ENCODE results near the gene PTX3.

PTX3 gene

GRCh38 chr3:157472648-157473047 lies 36.0 kb downstream of the PTX3 start:
- CTCF ChIA-PET: no interaction called here
- H3K27ac Mint-ChIP-seq: no peak overlapping the region
- no peak overlapping the region for H3K4me3 Mint-ChIP-seq
- no peaks in the 10 kb centered on the region for H3K4me1 Mint-ChIP-seq
- H3K9me3 Mint-ChIP-seq: no peaks in the 10 kb centered on the region
- H3K36me3 Mint-ChIP-seq: no peaks in the 10 kb centered on the region
- DNase-seq: no peak
- H3K27me3 Mint-ChIP-seq: no peaks in the 10 kb centered on the region

DNA sequence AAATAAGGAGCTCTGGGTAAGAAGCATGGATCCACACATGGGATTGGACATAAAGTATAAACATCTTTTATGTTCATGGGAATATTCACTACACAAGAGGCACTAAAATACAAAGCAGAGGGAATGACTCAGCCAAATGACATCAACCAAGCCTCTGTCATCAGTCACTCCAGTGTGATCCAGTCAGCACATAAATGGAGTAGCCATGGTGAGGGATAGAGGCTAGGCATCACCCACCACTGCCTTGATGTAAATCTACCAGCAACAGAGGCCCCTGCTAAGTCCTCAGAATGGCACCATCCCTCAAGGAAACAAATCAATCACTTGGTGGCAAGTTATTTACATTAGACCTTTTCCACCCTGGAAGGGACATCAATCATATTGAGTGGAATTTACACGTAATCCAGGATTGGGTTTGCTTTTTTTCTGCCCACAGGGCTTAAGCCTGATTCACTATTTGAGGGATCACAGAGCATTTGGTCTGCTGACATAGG lies 39.3 kb downstream of the PTX3 start:
- no peak for DNase-seq
- H3K4me1 Mint-ChIP-seq: no peaks in the 10 kb centered on the region

GRCh38 chr3:157477441-157477840 lies 40.8 kb downstream of the PTX3 start:
- H3K36me3 Mint-ChIP-seq: no peaks in the 10 kb centered on the region
- CTCF ChIA-PET: no interaction called here
- H3K27me3 Mint-ChIP-seq: peaks cover 7% of the 10 kb centered on the region
- DNase-seq: no peak
- H3K9me3 Mint-ChIP-seq: no peaks in the 10 kb centered on the region
- H3K27ac Mint-ChIP-seq: no peak overlapping the region
- no peaks in the 10 kb centered on the region for H3K4me1 Mint-ChIP-seq
- no peak overlapping the region for H3K4me3 Mint-ChIP-seq

More for the DNA sequence above, 39.3 kb downstream of the PTX3 start:
- Mint-ChIP-seq H3K9me3 (no peaks in the 10 kb centered on the region), H3K4me3 (no peak overlapping the region), H3K36me3 (no peaks in the 10 kb centered on the region), H3K27me3 (peaks cover 4% of the 10 kb centered on the region), H3K27ac (no peak overlapping the region)
- CTCF ChIA-PET: no interaction called here

DNA sequence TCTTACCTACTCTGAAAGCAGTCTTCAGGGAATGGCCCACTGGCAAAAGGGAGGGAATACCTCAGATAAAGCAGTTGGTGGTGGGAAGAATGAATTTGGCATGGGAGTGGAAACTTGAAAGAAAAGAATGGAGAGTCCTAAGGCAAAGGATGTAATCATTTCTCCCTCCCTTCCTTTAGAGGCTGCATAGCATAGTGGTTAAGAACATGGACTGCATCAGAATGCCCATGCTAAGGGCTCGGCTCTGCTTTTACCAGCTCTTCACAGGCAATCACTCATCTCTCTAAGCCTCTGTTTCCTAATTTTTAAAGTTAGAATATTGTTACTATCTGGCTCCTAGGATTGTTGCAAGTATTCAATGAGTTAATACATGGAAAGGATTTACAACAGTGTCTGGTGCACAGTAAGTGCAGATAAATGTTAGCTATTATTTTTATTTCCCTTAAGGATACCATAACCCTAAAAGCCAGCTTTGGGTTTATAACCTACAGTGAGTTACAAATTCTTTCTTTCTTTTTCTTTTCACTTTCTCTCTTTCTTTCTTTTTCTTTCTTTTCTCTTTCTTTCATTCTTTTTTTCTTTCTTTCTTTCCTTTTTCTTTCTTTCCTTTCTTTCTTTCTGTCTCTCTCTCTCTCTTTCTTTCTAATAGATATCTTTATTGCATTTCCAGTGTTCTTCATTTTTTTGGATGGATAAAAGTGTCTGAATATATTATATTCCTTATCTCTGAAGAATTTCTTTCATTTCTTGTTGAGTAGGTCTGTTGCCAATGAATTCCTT lies 43.0 kb downstream of the PTX3 start:
- Mint-ChIP-seq H3K27ac (no peak overlapping the region), H3K36me3 (no peaks in the 10 kb centered on the region), H3K4me1 (no peaks in the 10 kb centered on the region), H3K4me3 (no peak overlapping the region), H3K27me3 (peaks cover 7% of the 10 kb centered on the region), H3K9me3 (no peaks in the 10 kb centered on the region)
- DNase-seq: no peak
- CTCF ChIA-PET: no interaction called here

DNA sequence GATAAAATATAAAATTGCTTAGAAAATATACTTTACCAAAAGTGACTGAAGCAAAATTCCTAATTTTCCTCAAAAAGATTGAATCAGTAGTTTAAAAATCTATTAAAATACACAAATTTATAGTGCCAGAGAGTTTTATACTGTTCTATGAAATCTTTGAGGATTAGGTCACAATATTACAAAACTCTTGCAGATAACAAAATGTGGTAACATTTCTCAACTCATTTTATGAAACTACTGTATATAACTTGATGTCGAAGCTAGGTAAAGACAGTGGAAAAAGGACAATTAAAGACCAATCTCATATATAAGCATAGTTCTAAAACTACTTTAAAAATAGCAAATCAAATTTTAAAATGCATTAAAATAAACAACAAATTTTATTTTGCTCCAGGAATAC lies 50.7 kb downstream of the PTX3 start:
- H3K4me1 Mint-ChIP-seq: no peaks in the 10 kb centered on the region

GRCh38 chr3:157488144-157488543 lies 51.5 kb downstream of the PTX3 start:
- Mint-ChIP-seq H3K27me3 (peaks cover 14% of the 10 kb centered on the region), H3K4me1 (no peaks in the 10 kb centered on the region), H3K9me3 (no peaks in the 10 kb centered on the region), H3K27ac (no peak overlapping the region), H3K4me3 (no peak overlapping the region), H3K36me3 (no peaks in the 10 kb centered on the region)
- no peak for DNase-seq
- CTCF ChIA-PET: no interaction called here

More for the DNA sequence above, 50.7 kb downstream of the PTX3 start:
- peaks cover 14% of the 10 kb centered on the region for H3K27me3 Mint-ChIP-seq
- no peak for DNase-seq
- H3K36me3 Mint-ChIP-seq: no peaks in the 10 kb centered on the region
- CTCF ChIA-PET: no interaction called here
- no peak overlapping the region for H3K27ac Mint-ChIP-seq
- H3K4me3 Mint-ChIP-seq: no peak overlapping the region
- H3K9me3 Mint-ChIP-seq: no peaks in the 10 kb centered on the region

DNA sequence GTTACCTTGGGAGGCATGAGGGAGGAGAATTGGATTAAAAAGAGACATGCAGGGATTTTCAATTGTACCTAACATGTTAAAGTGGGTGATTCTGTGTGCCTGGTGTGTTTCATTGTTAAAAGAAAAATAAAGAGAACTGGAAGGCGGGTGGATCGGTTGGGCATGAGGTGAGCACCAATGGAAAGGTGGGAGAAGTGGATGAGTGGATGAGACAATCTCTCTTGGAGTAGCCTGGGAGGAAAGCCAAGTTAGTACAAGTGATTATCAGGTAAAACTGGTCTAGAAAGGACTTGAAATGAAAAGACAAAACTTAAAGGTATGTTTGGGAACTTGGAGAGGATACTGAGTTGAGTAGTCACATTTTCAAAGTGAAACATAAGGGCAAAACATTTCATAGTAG lies 54.5 kb downstream of the PTX3 start:
- CTCF ChIA-PET: no interaction called here

More for the DNA sequence above, 54.5 kb downstream of the PTX3 start:
- no peak for DNase-seq
- H3K9me3 Mint-ChIP-seq: no peaks in the 10 kb centered on the region
- no peaks in the 10 kb centered on the region for H3K36me3 Mint-ChIP-seq
- peaks cover 20% of the 10 kb centered on the region for H3K27me3 Mint-ChIP-seq
- H3K27ac Mint-ChIP-seq: no peak overlapping the region
- H3K4me3 Mint-ChIP-seq: no peak overlapping the region
- H3K4me1 Mint-ChIP-seq: no peaks in the 10 kb centered on the region
